GM19239 (cell line): Measurements from ENCODE around the gene OR2C3.
"Not testable (repeated sequence)": the region's sequence is repeated elsewhere in the genome, so short reads cannot be mapped to it uniquely, and the experiment has no call there.

Source experiments
- DNase-seq: peaks from one replicate; pipeline ENCODE4 v3.0.0; 2011; ENCODE audit warnings: low spot score; ENCODE audit not compliant: insufficient read length
- FAIRE-seq: peaks from 2 replicates; lab custom pipeline; 2011; peaks lifted over from hg19 to GRCh38; lab: Jason Lieb, UNC

Gene OR2C3

GRCh38 chr1:247521886-247522285 lies 14.4 kb downstream of the OR2C3 start:
- DNase-seq, FAIRE-seq: not testable (repeated sequence)

- FAIRE-seq (no peak), DNase-seq (no peak)
Observed at GRCh38 chr1:247518613-247518891, 17.7 kb downstream of the OR2C3 start.

GRCh38 chr1:247517795-247518612 lies 18.2 kb downstream of the OR2C3 start:
- FAIRE-seq: no peak

GRCh38 chr1:247506831-247507230 lies 29.4 kb downstream of the OR2C3 start:
- DNase-seq: no peak
- no peak for FAIRE-seq

More at GRCh38 chr1:247517795-247518612, 18.2 kb downstream of the OR2C3 start:
- DNase-seq: no peak

GRCh38 chr1:247500865-247501264 lies 35.4 kb downstream of the OR2C3 start:
- FAIRE-seq (no peak), DNase-seq (no peak)

GRCh38 chr1:247496581-247497285 lies 39.5 kb downstream of the OR2C3 start:
- DNase-seq (no peak), FAIRE-seq (no peak)

- DNase-seq (no peak), FAIRE-seq (no peak)
Observed at GRCh38 chr1:247494767-247495166, 41.5 kb downstream of the OR2C3 start.

- DNase-seq (no peak), FAIRE-seq (peak; percentile 63)
Observed at GRCh38 chr1:247493106-247493505, 43.1 kb downstream of the OR2C3 start.

- FAIRE-seq: no peak
- DNase-seq: no peak
Observed at GRCh38 chr1:247491328-247491727, 44.9 kb downstream of the OR2C3 start.

GRCh38 chr1:247487057-247487456 lies 49.2 kb downstream of the OR2C3 start:
- no peak for FAIRE-seq
- DNase-seq: peak; percentile 9

- DNase-seq (no peak), FAIRE-seq (no peak)
Observed at GRCh38 chr1:247482747-247483146, 53.5 kb downstream of the OR2C3 start.

- not testable (repeated sequence) for DNase-seq, FAIRE-seq
Observed at GRCh38 chr1:247476328-247477058, 59.7 kb downstream of the OR2C3 start.

GRCh38 chr1:247475793-247476192 lies 60.4 kb downstream of the OR2C3 start:
- no peak for DNase-seq
- FAIRE-seq: peak; percentile 48
